ENCODE measurements around the gene TNS2.

GRCh38 chr12:53086361-53086760 is 36.5 kb downstream of the TNS2 start:
- TF ChIP-seq POLR2AphosphoS5 (IDR thresholded peaks at IDR 0.05; ENCODE audit: low read depth, low read length) = no peak
- TF ChIP-seq, protein P1, sequence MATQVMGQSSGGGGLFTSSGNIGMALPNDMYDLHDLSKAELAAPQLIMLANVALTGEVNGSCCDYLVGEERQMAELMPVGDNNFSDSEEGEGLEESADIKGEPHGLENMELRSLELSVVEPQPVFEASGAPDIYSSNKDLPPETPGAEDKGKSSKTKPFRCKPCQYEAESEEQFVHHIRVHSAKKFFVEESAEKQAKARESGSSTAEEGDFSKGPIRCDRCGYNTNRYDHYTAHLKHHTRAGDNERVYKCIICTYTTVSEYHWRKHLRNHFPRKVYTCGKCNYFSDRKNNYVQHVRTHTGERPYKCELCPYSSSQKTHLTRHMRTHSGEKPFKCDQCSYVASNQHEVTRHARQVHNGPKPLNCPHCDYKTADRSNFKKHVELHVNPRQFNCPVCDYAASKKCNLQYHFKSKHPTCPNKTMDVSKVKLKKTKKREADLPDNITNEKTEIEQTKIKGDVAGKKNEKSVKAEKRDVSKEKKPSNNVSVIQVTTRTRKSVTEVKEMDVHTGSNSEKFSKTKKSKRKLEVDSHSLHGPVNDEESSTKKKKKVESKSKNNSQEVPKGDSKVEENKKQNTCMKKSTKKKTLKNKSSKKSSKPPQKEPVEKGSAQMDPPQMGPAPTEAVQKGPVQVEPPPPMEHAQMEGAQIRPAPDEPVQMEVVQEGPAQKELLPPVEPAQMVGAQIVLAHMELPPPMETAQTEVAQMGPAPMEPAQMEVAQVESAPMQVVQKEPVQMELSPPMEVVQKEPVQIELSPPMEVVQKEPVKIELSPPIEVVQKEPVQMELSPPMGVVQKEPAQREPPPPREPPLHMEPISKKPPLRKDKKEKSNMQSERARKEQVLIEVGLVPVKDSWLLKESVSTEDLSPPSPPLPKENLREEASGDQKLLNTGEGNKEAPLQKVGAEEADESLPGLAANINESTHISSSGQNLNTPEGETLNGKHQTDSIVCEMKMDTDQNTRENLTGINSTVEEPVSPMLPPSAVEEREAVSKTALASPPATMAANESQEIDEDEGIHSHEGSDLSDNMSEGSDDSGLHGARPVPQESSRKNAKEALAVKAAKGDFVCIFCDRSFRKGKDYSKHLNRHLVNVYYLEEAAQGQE (IDR thresholded peaks at IDR 0.05; ENCODE audit: insufficient read depth in 1 of 2, low read depth in 2 of 2, low read length in 2 of 2) = no peak

All from PFSK-1 (cell line).